Uterus (tissue), 2 donors: ENCODE data around the gene SEPHS1.

Experiments used
- POLR2A ChIP-seq, 2 donors: fragments of 450-650 bp; IDR thresholded peaks; one replicate each; pipeline ENCODE4 v1.6.1; 2016; ENCODE audit warnings: antibody characterized with exemption in 2 of 2, mild to moderate bottlenecking in 1 of 2, moderate library complexity in 1 of 2
- TF ChIP-seq, protein P1 (sequence below), 4 experiments: fragments of 200-600 bp in 2 of 4; fragments of 450-650 bp in 2 of 4; sonication (generic) in 2 of 4; IDR thresholded peaks; one replicate each; pipeline ENCODE4 v1.5.1; 2016 to 2019; ENCODE audit warnings: antibody characterized with exemption in 4 of 4, mild to moderate bottlenecking in 2 of 4, moderate library complexity in 1 of 4

DNA sequence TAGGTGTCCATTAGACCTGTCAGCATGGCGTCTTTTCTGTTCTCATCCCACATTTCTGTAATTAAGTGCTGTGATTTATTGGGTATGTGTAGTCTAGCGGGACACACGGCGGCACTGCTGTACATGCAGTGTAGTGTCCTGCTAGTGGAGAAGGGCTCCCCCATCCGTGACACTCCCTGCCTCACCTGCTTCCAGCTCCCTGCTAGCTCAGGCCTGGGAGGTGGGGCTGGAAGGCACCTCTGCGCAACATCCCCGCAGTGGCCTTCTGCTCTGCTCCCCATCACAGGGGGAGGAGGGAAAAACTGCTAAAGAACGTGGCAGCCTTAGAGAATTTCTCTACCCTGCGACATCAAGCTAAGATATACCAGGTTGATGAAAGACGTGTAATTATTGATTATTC is 19.5 kb downstream of the SEPHS1 start:
- TF ChIP-seq, protein P1, sequence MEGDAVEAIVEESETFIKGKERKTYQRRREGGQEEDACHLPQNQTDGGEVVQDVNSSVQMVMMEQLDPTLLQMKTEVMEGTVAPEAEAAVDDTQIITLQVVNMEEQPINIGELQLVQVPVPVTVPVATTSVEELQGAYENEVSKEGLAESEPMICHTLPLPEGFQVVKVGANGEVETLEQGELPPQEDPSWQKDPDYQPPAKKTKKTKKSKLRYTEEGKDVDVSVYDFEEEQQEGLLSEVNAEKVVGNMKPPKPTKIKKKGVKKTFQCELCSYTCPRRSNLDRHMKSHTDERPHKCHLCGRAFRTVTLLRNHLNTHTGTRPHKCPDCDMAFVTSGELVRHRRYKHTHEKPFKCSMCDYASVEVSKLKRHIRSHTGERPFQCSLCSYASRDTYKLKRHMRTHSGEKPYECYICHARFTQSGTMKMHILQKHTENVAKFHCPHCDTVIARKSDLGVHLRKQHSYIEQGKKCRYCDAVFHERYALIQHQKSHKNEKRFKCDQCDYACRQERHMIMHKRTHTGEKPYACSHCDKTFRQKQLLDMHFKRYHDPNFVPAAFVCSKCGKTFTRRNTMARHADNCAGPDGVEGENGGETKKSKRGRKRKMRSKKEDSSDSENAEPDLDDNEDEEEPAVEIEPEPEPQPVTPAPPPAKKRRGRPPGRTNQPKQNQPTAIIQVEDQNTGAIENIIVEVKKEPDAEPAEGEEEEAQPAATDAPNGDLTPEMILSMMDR (IDR thresholded peaks at IDR 0.05): no peak
- no peak for TF ChIP-seq POLR2A (IDR thresholded peaks at IDR 0.05)
